ENCODE data around the gene UBL7.

DNA sequence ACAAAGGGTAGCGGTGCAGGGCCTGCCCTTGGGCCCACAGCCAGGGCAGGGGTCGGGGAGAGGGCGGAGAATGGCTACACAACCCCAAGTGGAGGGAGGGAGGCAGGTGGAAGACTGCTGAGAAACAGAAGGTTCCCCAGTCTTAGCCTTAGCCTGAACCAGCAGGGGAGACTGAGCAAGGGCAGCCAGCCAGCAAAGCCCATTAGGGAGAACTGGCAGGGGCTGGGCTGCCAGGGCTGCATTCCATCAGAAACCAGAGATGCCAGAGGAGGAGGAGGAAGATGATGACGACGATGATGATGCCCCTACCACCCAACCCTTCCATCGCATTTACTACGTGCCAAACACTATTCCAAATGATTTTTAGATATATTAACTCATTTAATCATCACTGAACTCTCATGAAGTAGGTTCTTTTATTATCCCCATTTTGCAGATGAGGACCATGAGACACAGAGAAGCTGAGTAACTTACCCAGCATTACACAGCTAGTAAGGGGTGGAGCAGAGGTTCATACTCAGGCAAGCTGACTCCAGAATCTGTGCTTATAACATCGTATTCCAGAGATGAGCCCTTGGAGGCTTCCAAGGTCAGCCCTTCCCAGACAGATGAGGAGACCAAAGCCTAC is 35.9 kb downstream of the UBL7 start:
- TF ChIP-seq CTCF (IDR thresholded peaks at IDR 0.05 in 2 of 3, conservative IDR thresholded peaks at IDR 0.05 in 1 of 3; ENCODE audit: borderline replicate concordance in 1 of 3, insufficient read depth in 1 of 3, low read depth in 2 of 3, low read length in 2 of 3) (no peak), REST (IDR thresholded peaks at IDR 0.05; ENCODE audit: low read depth) (no peak), YY1 (IDR thresholded peaks at IDR 0.05; ENCODE audit: extremely low read depth, insufficient replicate concordance, low read depth, low read length) (no peak), JUND (IDR thresholded peaks at IDR 0.05) (no peak), RAD21 (IDR thresholded peaks at IDR 0.05; ENCODE audit: low read depth) (no peak), ZNF274 (IDR thresholded peaks at IDR 0.05; ENCODE audit: low read depth, low read length) (no peak), POLR2A (IDR thresholded peaks at IDR 0.05; ENCODE audit: borderline replicate concordance, extremely low read depth, insufficient read depth, insufficient read length) (no peak), FOSL1 (IDR thresholded peaks at IDR 0.05; ENCODE audit: low read depth) (no peak), EZH2 (IDR thresholded peaks at IDR 0.05) (no peak), SIN3A (IDR thresholded peaks at IDR 0.05; ENCODE audit: low read depth) (no peak), POLR2AphosphoS5 (IDR thresholded peaks at IDR 0.05; ENCODE audit: low read depth, low read length) (no peak), ELF1 (IDR thresholded peaks at IDR 0.05; ENCODE audit: borderline replicate concordance, low read depth) (no peak)
- TF ChIP-seq, protein P1, sequence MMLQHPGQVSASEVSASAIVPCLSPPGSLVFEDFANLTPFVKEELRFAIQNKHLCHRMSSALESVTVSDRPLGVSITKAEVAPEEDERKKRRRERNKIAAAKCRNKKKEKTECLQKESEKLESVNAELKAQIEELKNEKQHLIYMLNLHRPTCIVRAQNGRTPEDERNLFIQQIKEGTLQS (IDR thresholded peaks at IDR 0.05): no peak
- TF ChIP-seq, protein P2, sequence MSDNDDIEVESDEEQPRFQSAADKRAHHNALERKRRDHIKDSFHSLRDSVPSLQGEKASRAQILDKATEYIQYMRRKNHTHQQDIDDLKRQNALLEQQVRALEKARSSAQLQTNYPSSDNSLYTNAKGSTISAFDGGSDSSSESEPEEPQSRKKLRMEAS (IDR thresholded peaks at IDR 0.05): no peak
